ENCODE results near the gene PRM2.

DNA sequence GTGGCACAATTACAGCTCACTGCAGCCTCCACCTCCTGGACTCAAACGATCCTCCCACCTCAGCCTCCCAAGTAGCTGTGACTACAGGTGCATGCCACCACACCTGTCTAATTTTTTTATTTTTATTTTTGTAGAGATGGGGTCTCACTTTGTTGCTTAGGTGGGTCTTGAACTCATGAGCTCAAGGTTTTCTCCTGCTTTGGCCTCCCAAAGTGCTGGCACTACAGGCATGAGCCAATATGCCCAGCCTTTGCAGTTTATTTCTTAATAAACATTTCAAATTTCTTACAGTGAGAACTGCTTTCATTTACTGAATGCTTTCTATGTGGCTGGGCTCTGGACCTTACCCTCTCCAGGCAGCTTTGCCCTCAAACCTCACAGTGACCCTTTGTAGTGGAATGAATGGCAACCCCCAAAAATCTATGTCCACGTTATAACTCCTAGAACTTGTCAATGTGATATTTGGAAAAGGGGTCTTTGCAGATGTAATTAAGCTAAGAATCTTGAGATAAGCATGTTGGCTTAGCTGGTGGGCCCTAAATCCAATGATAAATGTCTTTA lies 5.6 kb downstream of the PRM2 start:
- no peak for TF ChIP-seq EZH2 (IDR thresholded peaks at IDR 0.05; ENCODE audit: borderline replicate concordance, low read depth, low read length, severe bottlenecking)
- TF ChIP-seq, protein P1, sequence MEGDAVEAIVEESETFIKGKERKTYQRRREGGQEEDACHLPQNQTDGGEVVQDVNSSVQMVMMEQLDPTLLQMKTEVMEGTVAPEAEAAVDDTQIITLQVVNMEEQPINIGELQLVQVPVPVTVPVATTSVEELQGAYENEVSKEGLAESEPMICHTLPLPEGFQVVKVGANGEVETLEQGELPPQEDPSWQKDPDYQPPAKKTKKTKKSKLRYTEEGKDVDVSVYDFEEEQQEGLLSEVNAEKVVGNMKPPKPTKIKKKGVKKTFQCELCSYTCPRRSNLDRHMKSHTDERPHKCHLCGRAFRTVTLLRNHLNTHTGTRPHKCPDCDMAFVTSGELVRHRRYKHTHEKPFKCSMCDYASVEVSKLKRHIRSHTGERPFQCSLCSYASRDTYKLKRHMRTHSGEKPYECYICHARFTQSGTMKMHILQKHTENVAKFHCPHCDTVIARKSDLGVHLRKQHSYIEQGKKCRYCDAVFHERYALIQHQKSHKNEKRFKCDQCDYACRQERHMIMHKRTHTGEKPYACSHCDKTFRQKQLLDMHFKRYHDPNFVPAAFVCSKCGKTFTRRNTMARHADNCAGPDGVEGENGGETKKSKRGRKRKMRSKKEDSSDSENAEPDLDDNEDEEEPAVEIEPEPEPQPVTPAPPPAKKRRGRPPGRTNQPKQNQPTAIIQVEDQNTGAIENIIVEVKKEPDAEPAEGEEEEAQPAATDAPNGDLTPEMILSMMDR (IDR thresholded peaks at IDR 0.05; ENCODE audit: borderline replicate concordance, extremely low read depth, low read length, poor library complexity, severe bottlenecking): no peak
